Smooth muscle cell (in vitro differentiated cells): ENCODE results near the gene GNAS. TPM values are rescaled to one million over a fixed set of nuclear protein-coding genes. Genes with fewer than 3 reads are reported as not detected.

Experiments used
- DNase-seq: peaks from one replicate; lab custom pipeline; 2025; ENCODE audit not compliant: unreplicated experiment; lab: John Stamatoyannopoulos, UW
- H2AFZ ChIP-seq: fragments of 200-600 bp; sonication (generic); 2 replicates; pipeline ENCODE4 v1.6.0; 2016; ENCODE audit warnings: antibody characterized with exemption, low read depth, mild to moderate bottlenecking
- H3F3A ChIP-seq: fragments of 200-600 bp; sonication (generic); 2 replicates; pipeline ENCODE4 v1.6.0; 2017; ENCODE audit warnings: antibody characterized with exemption, low read depth
- H3K27ac ChIP-seq: fragments of 200-600 bp; sonication (generic); 2 replicates; pipeline ENCODE4 v1.5.1; 2016; ENCODE audit warnings: low read depth, mild to moderate bottlenecking
- H3K27me3 ChIP-seq: fragments of 200-600 bp; sonication (generic); 2 replicates; pipeline ENCODE4 v1.6.1; 2016; ENCODE audit warnings: low read depth, mild to moderate bottlenecking
- H3K36me3 ChIP-seq: fragments of 200-600 bp; sonication (generic); 2 replicates; pipeline ENCODE4 v1.5.1; 2016; ENCODE audit warnings: low read depth
- H3K4me1 ChIP-seq: fragments of 200-600 bp; sonication (generic); 2 replicates; pipeline ENCODE4 v1.5.1; 2016; ENCODE audit warnings: low read depth
- H3K4me2 ChIP-seq: fragments of 200-600 bp; sonication (generic); 2 replicates; pipeline ENCODE4 v1.6.0; 2016; ENCODE audit warnings: mild to moderate bottlenecking
- H3K4me3 ChIP-seq: fragments of 200-600 bp; sonication (generic); 2 replicates; pipeline ENCODE4 v1.5.1; 2016; ENCODE audit warnings: mild to moderate bottlenecking
- H3K79me2 ChIP-seq: fragments of 200-600 bp; sonication (generic); 2 replicates; pipeline ENCODE4 v1.6.0; 2016; ENCODE audit warnings: low read depth, mild to moderate bottlenecking
- H3K9ac ChIP-seq: fragments of 200-600 bp; sonication (generic); 2 replicates; pipeline ENCODE4 v1.6.0; 2016; ENCODE audit warnings: low read depth
- H3K9me3 ChIP-seq: fragments of 200-600 bp; sonication (generic); replicated peaks from 2 replicates; pipeline ENCODE4 v1.5.1; 2016; ENCODE audit warnings: low read depth
- H4K20me1 ChIP-seq: fragments of 200-600 bp; sonication (generic); 2 replicates; pipeline ENCODE4 v1.6.0; 2016; ENCODE audit warnings: low read depth
- CTCF ChIP-seq: fragments of 200-600 bp; sonication (generic); IDR thresholded peaks from 2 replicates; pipeline ENCODE4 v1.5.1; 2017; ENCODE audit warnings: borderline replicate concordance, mild to moderate bottlenecking, antibody characterized with exemption; ENCODE audit not compliant: insufficient read depth, poor library complexity, severe bottlenecking
- WGBS: methylation state at CpG from one replicate; pipeline ENCODE4 v1.1.7; 2016; ENCODE audit warnings: low lambda C conversion rate; 5-methylcytosine and 5-hydroxymethylcytosine counted together
- polyA plus RNA-seq: library from polyadenylated mRNA; unstranded; fragments of >200 nt; fragmentation: Nextera tagmentation; extraction: Ambion mirVana; gene quantifications from 2 replicates; pipeline ENCODE4 v1.2.1, GENCODE V29; 2016
- total RNA-seq: library from RNA; depleted of rRNA; stranded (reverse); fragments of >200 nt; gene quantifications from 2 replicates; pipeline ENCODE4 v1.2.3, GENCODE V29; 2014

GNAS gene
- total and polyA plus RNA-seq, 2 experiments from 2014 or later, result 1,240 to 1,914 TPM

- no peaks in the 10 kb centered on the region for H3F3A ChIP-seq
- no peak overlapping the region for H3K4me2 ChIP-seq
- H3K79me2 ChIP-seq, result peaks cover 10% of the 10 kb centered on the region
- no peaks in the 10 kb centered on the region for H3K9me3 ChIP-seq
- H4K20me1 ChIP-seq, result no peaks in the 10 kb centered on the region
- no peak for DNase-seq
- H3K4me1 ChIP-seq, result peaks cover 15% of the 10 kb centered on the region
- no peak overlapping the region for H3K9ac ChIP-seq
- H3K27ac ChIP-seq, result no peak overlapping the region
- 88% methylated on average over 6 of the region's 6 CpGs for WGBS
- no peak overlapping the region for H3K4me3 ChIP-seq
- peaks cover 73% of the 10 kb centered on the region for H3K27me3 ChIP-seq
- TF ChIP-seq CTCF, result no peak
- H3K36me3 ChIP-seq, result no peaks in the 10 kb centered on the region
- no peak overlapping the region for H2AFZ ChIP-seq
Measured at GRCh38 chr20:58853466-58853865, 950 bp downstream of the GNAS start.

- H3K4me2 ChIP-seq, result peak overlapping the region; percentile 83
- H3K4me3 ChIP-seq, result peak overlapping the region; percentile 36
- no peak overlapping the region for H2AFZ ChIP-seq
Measured at GRCh38 chr20:58853976-58854637, 1.6 kb downstream of the GNAS start.

GRCh38 chr20:58854638-58855471 lies 2.3 kb downstream of the GNAS start:
- DNase-seq, result no peak
- WGBS, result 30% methylated on average over 72 of the region's 75 CpGs
- Histone ChIP-seq H3K27ac (no peak overlapping the region), H4K20me1 (no peaks in the 10 kb centered on the region), H3K27me3 (peaks cover 84% of the 10 kb centered on the region), H3K79me2 (peaks cover 5% of the 10 kb centered on the region), H2AFZ (no peak overlapping the region), H3K9me3 (no peaks in the 10 kb centered on the region), H3K4me3 (peak overlapping the region; percentile 36), H3K36me3 (no peaks in the 10 kb centered on the region), H3F3A (no peaks in the 10 kb centered on the region), H3K4me1 (peaks cover 15% of the 10 kb centered on the region), H3K4me2 (peak overlapping the region; percentile 83), H3K9ac (no peak overlapping the region)
- no peak for TF ChIP-seq CTCF

More at GRCh38 chr20:58853976-58854637, 1.6 kb downstream of the GNAS start:
- no peak overlapping the region for H3K27ac ChIP-seq
- no peaks in the 10 kb centered on the region for H4K20me1 ChIP-seq
- H3K4me1 ChIP-seq, result peaks cover 15% of the 10 kb centered on the region
- no peak for DNase-seq
- no peak for TF ChIP-seq CTCF
- no peaks in the 10 kb centered on the region for H3K9me3 ChIP-seq
- peaks cover 79% of the 10 kb centered on the region for H3K27me3 ChIP-seq
- 37% methylated on average over 62 of the region's 63 CpGs for WGBS
- H3K79me2 ChIP-seq, result peaks cover 10% of the 10 kb centered on the region
- H3F3A ChIP-seq, result no peaks in the 10 kb centered on the region
- H3K36me3 ChIP-seq, result no peaks in the 10 kb centered on the region
- H3K9ac ChIP-seq, result no peak overlapping the region
